Measurements from ENCODE around the gene UBA52. TPM values are rescaled to one million over a fixed set of nuclear protein-coding genes. Genes with fewer than 3 reads are reported as not detected.

Gene UBA52
- polyA plus RNA-seq, 1 of the 3 experiments (the other 2 are of a cell fraction): 2,690 TPM

- peaks cover 0 to 5% of the 10 kb centered on the region in 2 experiments; a peak in 1 of 4 replicates for H3K4me1 ChIP-seq (ENCODE audit: control insufficient read depth in 1 of 2, insufficient read depth in 2 of 2, low read depth in 1 of 2, low read length in 1 of 2)
- peak within 1 kb of the TSS; percentile 78 to 85 for H3K4me3 ChIP-seq (ENCODE audit: low read depth in 2 of 2, low read length in 1 of 2)
- DNase-seq: peak; percentile 97
- peaks cover 3% of the 10 kb centered on the region for H3F3A ChIP-seq (replicated peaks; ENCODE audit: insufficient read depth)
- no peaks in the 10 kb centered on the region for H4K20me1 ChIP-seq (ENCODE audit: insufficient read depth)
- CTCF ChIA-PET: interaction anchor here (0.8 to 2.5 kb wide), 9 partner anchors 14 to 290 kb away, joined by 4 to 8 read pairs (median 5); partner anchors contain the start of genes REX1BD and UBA52
- H3K27me3 ChIP-seq (ENCODE audit: insufficient read depth): no peaks in the 10 kb centered on the region
- H3K4me2 ChIP-seq: peak within 1 kb of the TSS; percentile 90
- peak within 1 kb of the TSS; percentile 46 to 60 for H3K27ac ChIP-seq (ENCODE audit: low read depth in 2 of 2, low read length in 1 of 2)
- POLR2A ChIA-PET: interaction anchor here (0.6 to 2.5 kb wide), 4 partner anchors 13 to 37 kb away, joined by 3 to 14 read pairs (median 3); partner anchors contain the start of gene UBA52
- H3K9ac ChIP-seq: peak within 1 kb of the TSS; percentile 75
- H3K9me3 ChIP-seq: no peaks in the 10 kb centered on the region
- peaks cover 4 to 5% of the 10 kb centered on the region in 2 experiments for H3K36me3 ChIP-seq (replicated peaks in 1 of 2; ENCODE audit: control insufficient read depth in 1 of 2, insufficient read depth in 2 of 2, low read length in 1 of 2)
- H3K79me2 ChIP-seq (ENCODE audit: insufficient read depth): peaks cover 48% of the 10 kb centered on the region
- H3K9me2 ChIP-seq: no peaks in the 10 kb centered on the region
- under 1% methylated on average over 50 of the region's 58 CpGs for WGBS (ENCODE audit: low lambda C conversion rate)
- peak within 1 kb of the TSS; percentile 85 for H2AFZ ChIP-seq (ENCODE audit: low read depth)
- TF ChIP-seq FOSL2 (IDR thresholded peaks at IDR 0.05; ENCODE audit: borderline replicate concordance, low read depth) (no peak), RCOR1 (IDR thresholded peaks at IDR 0.05; ENCODE audit: low read length) (no peak; the same call in 1 of the 2 replicates), REST (IDR thresholded peaks at IDR 0.05; ENCODE audit: low read depth, low read length) (no peak), FOXJ3 (CRISPR knock-in tag; IDR thresholded peaks at IDR 0.05) (no peak), POLR2AphosphoS5 (IDR thresholded peaks at IDR 0.05; ENCODE audit: low read depth, low read length) (peak; percentile 80), EP300 (IDR thresholded peaks at IDR 0.05; ENCODE audit: borderline replicate concordance in 1 of 2, low read depth in 1 of 2, low read length in 1 of 2) (no peak), SIN3A (IDR thresholded peaks at IDR 0.05; ENCODE audit: borderline replicate concordance, low read depth, low read length) (peak; percentile 81; the same call in 1 of the 2 replicates), JUND (IDR thresholded peaks at IDR 0.05) (no peak), PBX3 (IDR thresholded peaks at IDR 0.05) (peak; percentile 10; the same call in 1 of the 2 replicates), TCF12 (IDR thresholded peaks at IDR 0.05) (no peak), RAD21 (IDR thresholded peaks at IDR 0.05; ENCODE audit: low read length) (no peak), NRF1 (IDR thresholded peaks at IDR 0.05; ENCODE audit: low read depth, low read length) (peak; percentile 83), TEAD4 (IDR thresholded peaks at IDR 0.05; ENCODE audit: borderline replicate concordance, insufficient read depth) (no peak), USF2 (IDR thresholded peaks at IDR 0.05; ENCODE audit: borderline replicate concordance, low read depth, low read length) (no peak), SMC3 (IDR thresholded peaks at IDR 0.05; ENCODE audit: low read depth, low read length) (no peak), ZBTB33 (IDR thresholded peaks at IDR 0.05; ENCODE audit: borderline replicate concordance, low read depth) (no peak), IRF3 (IDR thresholded peaks at IDR 0.05; ENCODE audit: low read depth, low read length) (no peak), GATA2 (CRISPR knock-in tag; IDR thresholded peaks at IDR 0.05) (no peak), MAX (IDR thresholded peaks at IDR 0.05; ENCODE audit: low read depth) (peak; percentile 87), RXRA (IDR thresholded peaks at IDR 0.05; ENCODE audit: borderline replicate concordance, low read depth) (no peak), MEF2A (IDR thresholded peaks at IDR 0.05; ENCODE audit: borderline replicate concordance, low read depth) (no peak), GABPA (IDR thresholded peaks at IDR 0.05; ENCODE audit: low read depth) (peak; percentile 66), YY1 (IDR thresholded peaks at IDR 0.05; ENCODE audit: low read depth) (0 out of 2 replicates have a peak, but pooled peaks have one; percentile 13)
Observed at GRCh38 chr19:18557411-18558201, 14.1 kb upstream of the UBA52 start, which contains the start of gene KXD1. Gene KXD1, plus strand, starts transcription at chr19:18557870. Its CDS starts 4,187 bp downstream, at chr19:18562057.
